ENCODE results near the gene PDZD2.
"Not testable (repeated sequence)": the region's sequence is repeated elsewhere in the genome, so short reads cannot be mapped to it uniquely, and the experiment has no call there.

Gene PDZD2

DNA sequence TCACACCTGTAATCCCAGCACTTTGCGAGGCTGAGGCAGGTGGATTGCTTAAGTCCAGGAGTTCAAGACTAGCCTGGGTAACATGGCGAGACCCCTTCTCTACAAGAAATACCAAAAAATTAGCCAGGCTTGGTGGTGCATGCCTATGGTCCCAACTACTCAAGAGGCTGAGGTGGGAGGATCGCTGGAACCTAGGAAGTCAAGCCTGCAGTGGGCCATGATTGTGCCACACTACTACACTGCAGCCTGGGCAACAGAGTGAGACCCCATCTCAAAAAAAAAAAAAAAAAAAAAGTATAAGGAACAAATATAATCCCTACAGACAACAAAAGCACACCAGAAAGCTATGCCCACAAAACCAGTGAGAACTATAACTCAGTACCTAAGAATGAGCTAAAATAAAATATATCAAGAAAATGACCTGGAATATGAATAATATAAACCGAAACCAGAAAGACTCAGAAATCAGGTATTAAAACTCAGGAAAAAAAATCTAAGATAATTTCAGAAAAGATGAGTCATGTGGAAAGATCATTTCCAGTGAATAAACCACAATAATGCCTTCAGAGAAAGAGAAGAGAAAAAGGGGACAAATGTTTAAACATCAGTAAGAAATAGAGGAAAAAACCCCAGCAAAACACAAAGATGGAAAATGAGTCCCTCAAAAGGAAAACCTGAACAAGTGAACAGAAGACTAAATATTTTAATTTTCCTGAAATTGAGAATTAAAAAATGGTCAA, 477.8 kb downstream of the PDZD2 start:
- DNase-seq: no peak

DNA sequence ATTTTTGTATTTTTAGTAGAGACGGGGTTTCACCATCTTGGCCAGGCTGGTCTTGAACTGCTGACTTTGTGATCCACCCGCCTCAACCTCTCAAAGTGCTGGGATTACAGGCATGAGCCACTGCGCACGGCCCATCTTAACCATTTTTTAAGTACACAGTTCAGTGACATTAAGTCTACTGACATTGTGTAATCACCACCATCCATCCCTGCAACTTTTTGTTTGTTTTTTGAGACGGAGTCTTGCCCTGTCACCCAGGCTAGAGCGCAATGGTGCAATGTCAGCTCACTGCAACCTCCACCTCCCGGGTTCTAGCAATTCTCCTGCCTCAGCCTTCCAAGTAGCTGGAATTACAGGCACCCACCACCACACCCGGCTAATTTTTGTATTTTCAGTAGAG, 480.0 kb downstream of the PDZD2 start:
- DNase-seq: not testable (repeated sequence)

- DNase-seq: peak in 2 of 3 donors; percentile 11 to 28
These were observed 484.3 kb downstream of the PDZD2 start for GRCh38 chr5:32123058-32123805.

DNA sequence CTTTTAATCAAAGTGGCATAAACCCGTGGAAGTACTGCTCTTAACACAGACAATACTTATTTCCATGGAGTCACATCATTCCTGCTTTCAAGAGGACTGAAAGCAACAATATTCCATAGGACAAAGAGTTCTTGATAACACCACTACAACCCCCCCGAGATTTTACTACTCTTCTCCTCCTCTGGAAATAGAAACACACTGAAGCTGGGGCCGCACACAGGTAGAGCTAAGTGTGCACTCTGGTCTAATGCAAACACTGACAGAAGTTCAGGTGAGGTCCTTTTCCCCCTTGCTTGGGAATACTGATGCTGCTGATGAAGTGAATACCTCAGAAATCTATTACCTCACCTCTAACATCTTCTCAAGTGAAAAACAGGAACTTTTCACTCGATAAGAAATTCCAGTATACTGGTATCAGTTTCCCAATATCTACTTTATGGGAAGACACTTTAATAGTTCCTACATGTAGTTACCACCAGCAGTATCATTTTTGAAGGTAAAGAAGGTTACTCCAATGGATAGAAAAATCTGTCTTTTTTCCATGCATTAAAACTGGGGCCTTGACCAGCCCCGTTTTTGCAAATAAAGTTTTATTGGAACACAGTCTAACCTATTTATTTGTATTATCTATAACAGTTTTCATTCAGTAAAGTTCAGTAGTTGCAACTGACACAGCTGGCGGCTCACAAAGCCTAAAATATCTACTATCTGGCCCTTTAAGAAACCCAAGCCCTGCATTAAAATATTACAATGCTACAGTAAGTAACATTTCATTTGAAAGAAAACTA, 485.2 kb downstream of the PDZD2 start:
- no peak for DNase-seq

GRCh38 chr5:32126691-32127090, 487.8 kb downstream of the PDZD2 start:
- DNase-seq: no peak

- no peak for DNase-seq
These were observed 488.8 kb downstream of the PDZD2 start for GRCh38 chr5:32127711-32128110.

GRCh38 chr5:32129074-32129598, 490.2 kb downstream of the PDZD2 start:
- no peak for DNase-seq

GRCh38 chr5:32130865-32131264, 491.9 kb downstream of the PDZD2 start:
- no peak for DNase-seq

DNA sequence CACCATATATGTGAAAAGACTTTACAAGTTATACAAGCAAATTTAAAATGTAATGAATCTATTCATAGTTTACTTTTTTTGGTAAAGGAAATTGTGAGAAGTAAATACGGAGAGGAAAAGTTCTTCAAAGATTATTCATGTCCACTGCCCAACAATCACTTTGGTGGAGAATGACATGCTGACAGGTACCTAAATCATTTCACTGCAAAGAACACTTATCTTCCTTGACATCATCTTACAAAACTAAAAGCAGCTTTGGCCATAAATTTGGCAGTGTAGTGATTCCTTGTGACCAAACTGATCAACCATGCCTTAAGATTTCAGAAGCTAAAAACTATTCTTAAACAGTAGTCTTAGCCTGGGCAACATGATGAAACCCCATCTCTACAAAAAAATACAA, 492.7 kb downstream of the PDZD2 start:
- no peak for DNase-seq

DNA sequence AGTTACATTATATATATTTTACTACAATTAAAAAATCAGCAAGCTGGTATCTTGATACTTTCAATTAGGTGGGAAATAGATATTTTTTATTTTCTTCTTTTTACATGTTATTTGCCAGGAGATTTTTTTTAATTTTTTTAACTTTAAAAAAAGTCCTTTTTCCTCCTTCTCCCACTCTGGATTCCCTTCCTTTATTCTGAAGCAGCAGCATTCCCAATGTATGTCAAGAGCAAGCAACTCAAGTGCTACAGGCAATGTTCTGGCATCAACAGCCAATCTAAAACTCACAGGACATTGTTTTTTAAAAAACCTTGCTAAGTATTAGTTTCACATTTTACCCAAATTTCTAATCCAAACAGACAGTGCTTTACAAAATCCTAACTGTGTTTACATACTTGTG, 493.8 kb downstream of the PDZD2 start:
- DNase-seq: no peak

DNA sequence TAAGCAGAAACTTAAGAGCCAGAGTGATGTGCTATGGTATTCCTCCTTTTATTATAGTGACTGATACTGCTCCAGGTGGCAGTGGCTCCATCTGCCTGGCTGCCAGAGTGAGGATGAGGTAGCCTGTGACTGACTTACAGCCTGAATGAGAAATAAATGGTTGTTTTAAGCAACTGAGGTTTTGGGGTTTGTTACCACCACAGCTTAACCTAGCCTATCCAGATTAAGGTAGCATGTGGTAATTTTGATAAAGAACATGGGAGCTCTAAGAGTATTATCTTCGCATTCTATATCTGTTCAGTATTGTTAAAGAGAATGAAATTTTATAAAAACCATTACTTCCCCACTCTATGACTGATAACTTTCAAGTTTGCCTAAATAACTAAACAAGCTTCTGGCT, 496.2 kb downstream of the PDZD2 start:
- DNase-seq: no peak

- no peak for DNase-seq
These were observed 497.4 kb downstream of the PDZD2 start for GRCh38 chr5:32136342-32136741.

DNA sequence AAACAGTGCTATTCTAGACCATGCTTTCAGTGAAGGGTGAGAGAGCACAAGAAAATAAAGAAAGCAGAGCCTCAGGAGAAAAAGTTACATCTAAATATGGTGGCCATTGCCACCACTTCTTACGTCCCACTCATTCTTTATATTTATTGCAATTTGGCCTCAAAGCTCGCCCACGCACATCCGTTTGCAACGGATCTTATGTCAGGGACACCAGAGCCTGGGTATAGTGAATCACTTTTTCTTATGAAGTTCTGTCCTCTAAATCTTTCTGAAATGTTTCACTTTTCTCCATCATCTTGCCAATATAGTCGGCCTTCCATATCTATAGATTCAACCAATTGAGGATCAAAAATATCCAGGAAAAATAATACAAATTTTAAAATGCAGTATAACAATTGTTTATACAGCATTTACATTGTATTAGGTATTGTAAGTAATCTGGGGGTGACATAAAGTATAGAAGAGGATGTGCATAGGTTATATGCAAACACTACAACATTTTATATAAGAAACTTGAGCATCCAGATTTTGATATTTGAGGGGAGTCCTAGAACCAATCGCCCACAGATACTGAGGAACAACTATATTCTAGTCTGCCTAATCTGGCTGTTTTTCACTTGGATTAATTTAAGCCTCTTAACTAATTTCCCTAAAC, 500.0 kb downstream of the PDZD2 start:
- peak; percentile 56 to 76 (median 61) for DNase-seq

DNA sequence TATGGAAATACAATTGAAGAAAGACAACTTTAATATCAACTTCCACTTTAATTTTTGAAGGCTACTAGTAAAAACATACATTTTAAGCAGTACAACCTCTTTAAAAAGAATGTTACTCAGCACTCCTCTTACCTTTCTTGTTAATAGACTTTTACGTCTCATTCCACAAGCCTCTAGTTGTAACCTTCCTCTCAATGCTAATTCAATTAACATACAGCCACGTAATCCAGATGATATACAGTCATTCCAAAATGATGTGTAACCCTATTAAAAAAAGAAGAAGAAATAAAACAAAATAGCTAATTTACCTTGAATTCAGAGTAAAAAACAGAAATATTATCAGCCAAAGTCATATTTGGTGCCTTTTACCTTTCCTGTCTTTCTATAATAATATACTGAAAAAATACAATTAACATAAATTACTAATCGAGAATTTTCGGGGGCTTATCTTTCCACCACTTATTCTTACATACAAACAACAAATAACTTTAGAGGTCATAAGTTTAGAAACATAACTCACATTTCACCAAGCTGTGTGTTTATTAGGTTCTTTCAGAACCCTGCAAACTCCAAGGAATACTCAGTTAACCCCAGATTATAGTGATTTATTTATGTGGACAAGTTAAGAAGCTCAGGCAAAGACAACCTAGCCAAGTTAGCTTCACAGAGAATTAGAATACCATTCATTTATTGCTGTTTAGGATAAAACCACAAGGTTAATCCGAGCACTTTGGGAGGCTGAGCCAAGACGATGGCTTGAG, 504.9 kb downstream of the PDZD2 start:
- DNase-seq: no peak

- DNase-seq: no peak
These were observed 505.7 kb downstream of the PDZD2 start for GRCh38 chr5:32144378-32145207.

- DNase-seq: no peak
These were observed 506.4 kb downstream of the PDZD2 start for GRCh38 chr5:32145378-32145777.

- DNase-seq: peak; percentile 28 to 67 (median 61)
These were observed 508.3 kb downstream of the PDZD2 start for GRCh38 chr5:32147236-32147635.

GRCh38 chr5:32147959-32148358, 509.0 kb downstream of the PDZD2 start:
- no peak for DNase-seq

DNA sequence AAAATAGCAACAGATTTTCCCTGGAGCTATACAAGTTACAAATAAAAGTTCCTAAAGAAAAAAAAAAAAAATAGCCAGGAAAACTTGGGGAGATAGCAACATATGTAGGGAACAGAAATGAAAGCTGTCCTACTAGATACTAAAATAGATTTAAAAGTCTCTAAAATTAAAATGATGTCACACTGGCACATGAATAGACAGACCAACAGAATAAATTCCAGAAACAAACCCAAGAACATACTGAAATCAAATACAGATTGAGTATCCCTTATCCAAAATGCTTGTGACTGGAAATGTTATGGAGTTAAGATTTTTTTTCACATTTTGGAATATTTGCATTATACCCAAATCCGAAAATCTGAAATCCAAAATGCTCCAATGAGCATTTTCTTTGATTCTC, 511.4 kb downstream of the PDZD2 start:
- no peak for DNase-seq

DNA sequence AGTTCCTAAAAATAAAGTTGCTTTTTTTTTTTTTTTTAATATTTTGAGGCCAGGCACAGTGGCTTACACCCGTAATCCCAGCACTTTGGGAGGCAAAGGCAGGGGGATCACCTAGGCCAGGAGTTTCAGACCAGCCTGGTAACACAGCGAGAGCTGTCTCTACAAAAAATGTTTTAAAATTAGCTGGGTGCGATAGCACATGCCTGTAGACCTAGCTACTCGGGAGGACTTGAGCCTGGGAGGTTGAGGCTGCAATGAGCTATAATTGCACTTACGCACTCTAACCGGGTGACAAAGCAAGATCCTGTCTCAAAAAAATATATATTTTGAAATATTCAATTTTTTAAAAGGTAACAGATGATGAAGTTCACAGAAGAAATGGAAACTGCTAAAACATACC, 512.3 kb downstream of the PDZD2 start:
- no peak for DNase-seq

- no peak for DNase-seq
These were observed 514.8 kb downstream of the PDZD2 start for GRCh38 chr5:32153723-32154122.
